NAMALWA (cell line): ENCODE data around the gene CFAP251.
"Not testable (repeated sequence)": the region's sequence is repeated elsewhere in the genome, so short reads cannot be mapped to it uniquely, and the experiment has no call there.

Experiments used
- DNase-seq: peaks from one replicate; pipeline ENCODE4 v3.0.0-alpha.2; 2015; ENCODE audit warnings: low spot score

CFAP251 gene

GRCh38 chr12:121980191-121980891 is 61.9 kb downstream of the CFAP251 start:
- DNase-seq, result peak; percentile 96

- DNase-seq, result no peak
Measured at GRCh38 chr12:121980892-121981272, 62.5 kb downstream of the CFAP251 start.

GRCh38 chr12:121981456-121981855 is 63.1 kb downstream of the CFAP251 start:
- no peak for DNase-seq

- no peak for DNase-seq
Measured at GRCh38 chr12:121982950-121983349, 64.6 kb downstream of the CFAP251 start.

GRCh38 chr12:121983536-121984210 is 65.3 kb downstream of the CFAP251 start:
- DNase-seq, result peak; percentile 79

GRCh38 chr12:121986489-121987245 is 68.3 kb downstream of the CFAP251 start:
- no peak for DNase-seq

- DNase-seq, result not testable (repeated sequence)
Measured at GRCh38 chr12:121988519-121988918, 70.1 kb downstream of the CFAP251 start.

GRCh38 chr12:121989276-121990113 is 71.1 kb downstream of the CFAP251 start:
- no peak for DNase-seq

- DNase-seq, result no peak
Measured at GRCh38 chr12:121990114-121990647, 71.8 kb downstream of the CFAP251 start.

GRCh38 chr12:121990692-121991603 is 72.6 kb downstream of the CFAP251 start:
- DNase-seq, result peak; percentile 72

- peak; percentile 80 for DNase-seq
Measured at GRCh38 chr12:121992059-121992879, 73.9 kb downstream of the CFAP251 start.

- no peak for DNase-seq
Measured at GRCh38 chr12:121996050-121996944, 77.9 kb downstream of the CFAP251 start.

GRCh38 chr12:121996945-121997612 is 78.7 kb downstream of the CFAP251 start:
- DNase-seq, result peak; percentile 70

- DNase-seq, result no peak
Measured at GRCh38 chr12:122001466-122002209, 83.2 kb downstream of the CFAP251 start.

GRCh38 chr12:122003651-122004611 is 85.5 kb downstream of the CFAP251 start:
- peak; percentile 98 for DNase-seq

- DNase-seq, result no peak
Measured at GRCh38 chr12:122004633-122005071, 86.3 kb downstream of the CFAP251 start.
